ENCODE data around the gene ASIC2. TPM values are rescaled to one million over a fixed set of nuclear protein-coding genes. Genes with fewer than 3 reads are reported as not detected.
A peak's percentile ranks its signal among the peaks of the same experiment; 100 is the strongest.

Gene ASIC2
- total RNA-seq, 1 experiment from 2014 or later: 0.74 TPM

- Mint-ChIP-seq H3K27me3 (ENCODE audit: low read depth) (peaks cover 65% of the 10 kb centered on the region), H3K4me3 (no peak overlapping the region), H3K9me3 (no peaks in the 10 kb centered on the region; a peak in 1 of 5 replicates), H3K36me3 (ENCODE audit: insufficient read depth in 1 of 3, low read depth in 3 of 3) (no peaks in the 10 kb centered on the region), H3K4me1 (no peaks in the 10 kb centered on the region), H3K27ac (no peak overlapping the region)
- no peak overlapping the region for H3T11ph ChIP-seq (ENCODE audit: low read length)
- no peaks in the 10 kb centered on the region for H3K9me3 ChIP-seq (ENCODE audit: control insufficient read depth, low read depth, low read length)
- H4K5ac ChIP-seq (ENCODE audit: insufficient read length, low read depth, low read length): no peak overlapping the region
- no peaks in the 10 kb centered on the region for H3K79me1 ChIP-seq (ENCODE audit: insufficient read depth, low read depth, low read length, poor library complexity, severe bottlenecking)
- H3K23ac ChIP-seq (ENCODE audit: insufficient read length, low read depth, low read length): peak overlapping the region; percentile 88
- no peak overlapping the region for H3K9ac ChIP-seq (ENCODE audit: extremely low read depth, insufficient read length, low read length)
- no peak overlapping the region for H4K91ac ChIP-seq (ENCODE audit: insufficient read length, low read depth, low read length)
- WGBS (ENCODE audit: extremely low coverage, insufficient read length, low lambda C conversion rate): no CpG with 5 or more reads among the region's 3 CpGs
- no peak overlapping the region for H2AFZ ChIP-seq (ENCODE audit: low read length)
- H4K8ac ChIP-seq (replicated peaks; ENCODE audit: insufficient read length, low read depth, low read length): no peak overlapping the region
- no peak overlapping the region for H3K14ac ChIP-seq (ENCODE audit: insufficient read depth, low read length)
- no peaks in the 10 kb centered on the region for H3K23me2 ChIP-seq (ENCODE audit: insufficient read length, low read depth, low read length, poor library complexity, severe bottlenecking)
- H2AK5ac ChIP-seq (ENCODE audit: insufficient read length, low read length): no peak overlapping the region
- H2BK5ac ChIP-seq (ENCODE audit: insufficient read length, low read length): no peak overlapping the region
- H3K18ac ChIP-seq (ENCODE audit: insufficient read length, low read depth, low read length): no peak overlapping the region
- H2BK15ac ChIP-seq (ENCODE audit: low read depth, low read length): no peak overlapping the region
- no peak overlapping the region for H3K27ac ChIP-seq (ENCODE audit: insufficient read length, low read depth, low read length)
- H3K56ac ChIP-seq (ENCODE audit: insufficient read length, low read depth, low read length): no peak overlapping the region
- no peaks in the 10 kb centered on the region; the same call in 1 of the 2 replicates for H3K27me3 ChIP-seq (ENCODE audit: insufficient read depth, low read length)
- no peak overlapping the region for H2BK12ac ChIP-seq (ENCODE audit: insufficient read length, low read depth, low read length)
- no peak overlapping the region for H2BK120ac ChIP-seq (ENCODE audit: low read depth, low read length, poor library complexity, severe bottlenecking)
- H3K4me1 ChIP-seq (ENCODE audit: insufficient read depth, low read length): no peaks in the 10 kb centered on the region
- no peak for DNase-seq
- TF ChIP-seq CTCF (conservative IDR thresholded peaks at IDR 0.05): no peak
- no peak overlapping the region for H2BK20ac ChIP-seq (ENCODE audit: low read depth, low read length, poor library complexity, severe bottlenecking)
- H4K20me1 ChIP-seq (ENCODE audit: control insufficient read depth, insufficient read depth, insufficient read length): no peaks in the 10 kb centered on the region
- H3K4me2 ChIP-seq (ENCODE audit: insufficient read depth, insufficient read length, low read length): no peak overlapping the region
- H3K4ac ChIP-seq (ENCODE audit: low read depth, low read length): no peak overlapping the region
- no peaks in the 10 kb centered on the region for H3K79me2 ChIP-seq (ENCODE audit: insufficient read depth, low read length)
Measured at GRCh38 chr17:33324736-33325135, 31.6 kb upstream of the ASIC2 start.

All from H9 (cell line).